ENCODE measurements around the gene GNA12. TPM values are rescaled to one million over a fixed set of nuclear protein-coding genes. Genes with fewer than 3 reads are reported as not detected.
"Not testable (repeated sequence)": the region's sequence is repeated elsewhere in the genome, so short reads cannot be mapped to it uniquely, and the experiment has no call there.

The GNA12 gene
- total RNA-seq, 2 donors from 2014 or later = 16.7 to 19.8 TPM

- no peaks in the 10 kb centered on the region for H3K9me3 Mint-ChIP-seq
- DNase-seq (ENCODE audit: low spot score in 2 of 2) (no peak), ATAC-seq (no peak)
- no peak overlapping the region for H3K27ac Mint-ChIP-seq
- peaks cover 4 to 10% of the 10 kb centered on the region in 2 donors for H3K36me3 Mint-ChIP-seq
Measured at GRCh38 chr7:2737771-2738540, 106.2 kb downstream of the GNA12 start.

DNA sequence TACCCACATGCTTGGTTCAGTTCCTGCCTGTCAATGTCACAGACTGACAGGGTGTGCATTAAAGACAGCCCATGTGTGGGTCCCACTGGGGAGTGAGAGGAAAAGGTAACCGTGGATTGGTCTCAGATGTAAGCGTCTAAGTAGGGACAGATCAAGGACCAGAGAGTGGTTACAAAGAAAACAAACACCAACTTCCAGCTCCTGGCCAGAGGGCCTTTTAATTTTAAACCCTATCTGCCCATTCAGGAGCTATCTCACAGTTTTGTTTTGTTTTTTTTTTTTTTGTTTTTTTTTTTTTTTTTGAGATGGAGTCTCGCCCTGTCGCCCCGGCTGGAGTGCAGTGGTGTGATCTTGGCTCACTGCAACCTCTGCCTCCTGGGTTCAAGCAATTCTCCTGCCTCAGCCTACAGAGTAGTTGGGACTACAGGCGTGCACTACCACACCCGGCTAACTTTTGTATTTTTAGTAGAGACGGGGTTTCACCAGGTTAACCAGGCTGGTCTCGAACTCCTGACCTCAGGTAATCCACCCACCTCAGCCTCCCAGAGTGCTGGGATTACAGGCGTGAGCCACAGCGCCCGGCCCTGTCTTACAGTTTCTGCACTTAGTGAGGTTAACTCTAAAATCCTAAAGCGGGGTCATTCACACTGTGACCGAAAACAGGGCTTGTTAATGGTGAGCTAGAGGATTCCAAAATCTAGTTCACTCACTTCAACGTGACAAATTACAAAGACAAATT, 106.9 kb downstream of the GNA12 start:
- ATAC-seq = not testable (repeated sequence)

GRCh38 chr7:2736411-2736914, 107.6 kb downstream of the GNA12 start:
- H3K36me3 Mint-ChIP-seq = peaks cover 4 to 10% of the 10 kb centered on the region in 2 donors
- H3K27ac Mint-ChIP-seq = no peak overlapping the region
- ATAC-seq (no peak), DNase-seq (ENCODE audit: low spot score in 2 of 2) (no peak)
- H3K9me3 Mint-ChIP-seq = no peaks in the 10 kb centered on the region

More for the DNA sequence above, 106.9 kb downstream of the GNA12 start:
- H3K27ac Mint-ChIP-seq; DNase-seq (ENCODE audit: low spot score in 2 of 2); H3K9me3 Mint-ChIP-seq: not testable (repeated sequence)
- peaks cover 4 to 10% of the 10 kb centered on the region in 2 donors for H3K36me3 Mint-ChIP-seq

DNA sequence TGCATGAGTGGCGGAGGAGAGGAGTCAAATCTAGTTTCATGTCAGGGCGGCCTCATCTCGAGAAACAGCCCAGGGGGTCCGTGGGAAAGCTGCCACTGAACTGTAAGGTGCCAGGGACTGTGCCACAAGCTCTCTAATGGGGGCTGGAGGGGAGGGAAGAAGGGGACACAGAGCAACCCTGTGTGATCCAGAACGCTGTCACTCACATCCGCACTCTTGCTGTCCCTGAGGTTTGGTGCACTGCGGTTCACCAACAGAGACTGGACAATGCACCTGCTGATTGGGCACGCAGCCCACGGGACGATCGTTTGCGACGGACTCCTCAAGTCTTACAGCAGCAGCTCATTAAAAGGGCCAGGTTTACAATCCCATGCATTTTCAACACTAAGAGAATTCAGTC, 108.4 kb downstream of the GNA12 start:
- DNase-seq (ENCODE audit: low spot score in 2 of 2) (no peak), ATAC-seq (no peak)
- Mint-ChIP-seq H3K9me3 (no peaks in the 10 kb centered on the region), H3K27ac (no peak overlapping the region), H3K36me3 (peaks cover 9 to 10% of the 10 kb centered on the region in 2 donors)

DNA sequence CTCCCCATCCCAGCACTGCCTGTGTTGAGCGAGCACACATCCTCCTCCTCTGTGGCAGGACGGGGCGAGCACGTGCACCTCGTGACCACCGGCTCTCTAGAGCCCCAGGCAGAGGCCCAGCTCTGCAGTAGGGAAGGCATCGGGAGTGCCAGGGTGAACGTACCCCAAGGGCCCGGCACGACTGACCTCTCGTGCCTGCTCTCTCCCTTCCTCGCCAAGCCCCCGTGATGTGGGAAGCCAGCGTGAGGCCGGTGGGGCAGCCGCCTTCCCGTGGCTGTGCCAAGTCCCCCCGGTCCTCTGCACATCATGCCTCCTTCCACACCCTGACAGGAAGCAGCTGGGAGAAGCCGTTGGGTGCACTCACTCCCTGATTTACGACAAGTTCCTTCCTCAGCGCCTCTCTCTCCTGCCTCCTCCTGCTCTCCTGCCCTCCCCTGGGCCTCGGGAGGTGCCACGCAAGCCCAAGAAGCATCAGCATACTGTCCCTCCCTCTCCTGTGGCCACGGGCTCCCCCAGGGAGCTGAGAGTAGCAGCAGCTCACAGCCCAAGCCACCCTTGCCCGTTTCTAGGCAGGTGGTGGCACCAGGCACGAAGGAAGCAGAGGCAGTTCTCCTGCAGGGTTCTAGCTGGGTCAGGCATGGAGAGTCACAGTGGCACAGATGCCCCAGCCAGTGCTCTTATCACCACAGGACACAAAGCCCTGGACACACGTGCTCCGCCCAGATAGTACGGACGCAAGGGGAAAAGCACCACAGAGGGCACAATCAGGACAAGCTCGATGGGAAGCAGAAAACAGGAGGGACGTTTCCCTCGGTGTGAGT, 109.1 kb downstream of the GNA12 start:
- H3K27ac Mint-ChIP-seq = no peak overlapping the region
- no peak for DNase-seq (ENCODE audit: low spot score in 2 of 2)
- ATAC-seq = peak; percentile 28 to 56

GRCh38 chr7:2734084-2734686, 109.9 kb downstream of the GNA12 start:
- no peaks in the 10 kb centered on the region for H3K9me3 Mint-ChIP-seq
- peak overlapping the region in 1 of 2 donors; percentile 22 for H3K27ac Mint-ChIP-seq
- ATAC-seq = peak in 1 of 2 donors; percentile 9
- peaks cover 10 to 23% of the 10 kb centered on the region in 2 donors for H3K36me3 Mint-ChIP-seq
- no peak for DNase-seq (ENCODE audit: low spot score in 2 of 2)

More for the DNA sequence above, 109.1 kb downstream of the GNA12 start:
- peaks cover 10 to 17% of the 10 kb centered on the region in 2 donors for H3K36me3 Mint-ChIP-seq
- H3K9me3 Mint-ChIP-seq = no peaks in the 10 kb centered on the region

- no peaks in the 10 kb centered on the region for H3K9me3 Mint-ChIP-seq
- peaks cover 10 to 23% of the 10 kb centered on the region in 2 donors for H3K36me3 Mint-ChIP-seq
- DNase-seq (ENCODE audit: low spot score in 2 of 2) (no peak), ATAC-seq (no peak)
- H3K27ac Mint-ChIP-seq = peak overlapping the region in 1 of 2 donors; percentile 88
Measured at GRCh38 chr7:2732959-2733584, 111.0 kb downstream of the GNA12 start.

DNA sequence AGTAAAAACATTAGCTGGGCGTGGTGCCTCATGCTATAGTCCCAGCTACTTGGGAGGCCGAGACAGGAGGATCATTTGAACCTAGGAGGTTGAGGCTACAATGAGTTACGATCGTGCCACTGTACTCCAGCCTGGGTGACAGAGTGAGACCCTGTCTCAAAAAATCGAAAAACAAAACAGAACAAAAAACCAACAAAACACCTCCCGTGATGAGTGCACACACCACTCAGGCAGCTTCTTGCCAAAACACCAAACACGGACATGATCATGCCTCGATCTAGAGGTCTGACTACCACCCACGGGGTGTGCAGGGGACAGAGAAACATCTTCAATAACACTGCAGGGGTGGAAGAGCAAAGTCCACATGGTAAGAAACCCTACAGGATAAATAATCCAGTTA, 111.7 kb downstream of the GNA12 start:
- DNase-seq (ENCODE audit: low spot score in 2 of 2) (no peak), ATAC-seq (no peak)
- peaks cover 10 to 23% of the 10 kb centered on the region in 2 donors for H3K36me3 Mint-ChIP-seq
- no peaks in the 10 kb centered on the region for H3K9me3 Mint-ChIP-seq
- no peak overlapping the region for H3K27ac Mint-ChIP-seq

GRCh38 chr7:2730846-2731770, 113.0 kb downstream of the GNA12 start:
- no peak overlapping the region for H3K27ac Mint-ChIP-seq
- H3K9me3 Mint-ChIP-seq = no peaks in the 10 kb centered on the region
- no peak for ATAC-seq
- DNase-seq (ENCODE audit: low spot score in 2 of 2) = no peak
- peaks cover 10 to 23% of the 10 kb centered on the region in 2 donors for H3K36me3 Mint-ChIP-seq

- peak overlapping the region in 1 of 2 donors; percentile 16 for H3K27ac Mint-ChIP-seq
- H3K36me3 Mint-ChIP-seq = peaks cover 10 to 23% of the 10 kb centered on the region in 2 donors
- no peak for ATAC-seq
- DNase-seq (ENCODE audit: low spot score in 2 of 2) = no peak
- H3K9me3 Mint-ChIP-seq = no peaks in the 10 kb centered on the region
Measured at GRCh38 chr7:2729893-2730716, 114.0 kb downstream of the GNA12 start.

DNA sequence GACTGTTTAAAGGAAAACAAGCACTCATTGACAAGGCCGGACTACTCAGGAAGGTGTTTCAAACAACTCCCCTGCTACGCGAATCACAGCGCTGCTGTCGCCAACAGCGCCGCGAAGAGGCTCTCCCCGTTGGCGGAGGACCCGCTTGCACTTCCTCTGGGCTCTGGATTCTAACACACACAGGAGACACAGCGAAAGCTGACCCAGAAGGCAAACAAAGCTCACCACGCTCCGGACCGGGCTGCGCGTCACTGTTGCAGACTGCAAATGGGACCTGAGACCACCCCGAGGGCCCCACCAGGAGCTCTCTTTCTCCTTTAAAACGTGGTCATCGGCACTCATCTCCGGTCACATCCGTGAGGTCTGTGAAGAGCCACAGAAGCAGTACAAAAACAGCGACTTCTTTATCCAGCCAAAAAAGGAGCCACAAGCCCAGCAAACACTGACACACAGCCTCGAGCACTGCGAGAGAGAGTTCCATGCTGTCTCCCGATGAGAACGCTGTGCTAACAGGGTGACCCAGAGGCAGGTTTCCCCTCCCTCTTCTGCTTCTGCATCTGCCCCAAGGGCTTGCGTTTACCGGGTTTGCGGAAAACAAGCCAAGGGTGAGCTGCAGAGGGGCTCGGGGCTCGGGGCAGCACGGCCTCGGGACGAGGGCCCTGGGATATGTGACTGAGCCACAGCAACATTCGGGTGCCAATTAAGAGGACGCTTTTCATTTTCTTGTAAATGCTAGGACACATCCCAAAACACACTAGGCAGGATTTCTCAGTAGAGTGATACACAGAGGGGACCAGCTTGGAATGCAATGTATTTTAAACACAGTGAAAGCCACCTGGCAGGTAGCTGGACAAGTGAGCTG, 114.8 kb downstream of the GNA12 start:
- ATAC-seq (no peak), DNase-seq (ENCODE audit: low spot score in 2 of 2) (peak in 1 of 2 donors; percentile 30)
- no peak overlapping the region for H3K27ac Mint-ChIP-seq
- H3K36me3 Mint-ChIP-seq = peaks cover 10 to 23% of the 10 kb centered on the region in 2 donors
- H3K9me3 Mint-ChIP-seq = no peaks in the 10 kb centered on the region

- ATAC-seq = no peak
- peak in 1 of 2 donors; percentile 6 for DNase-seq (ENCODE audit: low spot score in 2 of 2)
- Mint-ChIP-seq H3K27ac (peak overlapping the region in 1 of 2 donors; percentile 52), H3K36me3 (peaks cover 4 to 23% of the 10 kb centered on the region in 2 donors), H3K9me3 (no peaks in the 10 kb centered on the region)
Measured at GRCh38 chr7:2728316-2729030, 115.6 kb downstream of the GNA12 start.

DNA sequence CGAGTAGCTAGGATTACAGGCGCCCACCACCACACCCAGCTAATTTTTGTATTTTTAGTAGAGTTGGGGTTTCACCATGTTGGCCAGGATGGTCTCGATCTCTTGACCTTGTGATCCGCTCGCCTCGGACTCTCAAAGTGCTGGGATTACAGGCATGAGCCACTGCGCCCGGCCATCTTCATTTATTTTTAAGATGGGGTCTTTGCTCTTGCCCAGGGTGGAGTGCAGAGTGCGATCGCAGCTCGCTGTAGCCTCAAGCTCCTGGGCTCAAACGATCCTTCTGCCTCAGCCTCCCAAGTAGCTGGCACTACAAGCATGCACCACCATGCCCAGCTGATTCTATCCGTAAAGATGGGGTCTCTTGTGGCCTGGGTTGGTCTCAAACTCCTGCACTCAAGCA, 116.9 kb downstream of the GNA12 start:
- peak in 1 of 2 donors; percentile 39 for DNase-seq (ENCODE audit: low spot score in 2 of 2)
- H3K9me3 Mint-ChIP-seq, H3K27ac Mint-ChIP-seq, ATAC-seq: not testable (repeated sequence)
- H3K36me3 Mint-ChIP-seq = peaks cover 0 to 20% of the 10 kb centered on the region in 2 donors

Measured in activated naive CD4-positive, alpha-beta T cell treated with anti-CD3 and anti-CD28 coated beads, Interleukin-2, amount 50 U/mL, for 72 hours (primary cell).